ENCODE results near the gene USP24.

Gene USP24

GRCh38 chr1:55064071-55064581, 151.0 kb downstream of the USP24 start:
- no peak for DNase-seq

- no peak for DNase-seq
These were observed 151.6 kb downstream of the USP24 start for GRCh38 chr1:55063577-55063942.

- DNase-seq = no peak
These were observed 152.2 kb downstream of the USP24 start for GRCh38 chr1:55062801-55063576.

- DNase-seq = no peak
These were observed 153.3 kb downstream of the USP24 start for GRCh38 chr1:55061706-55062321.

GRCh38 chr1:55061000-55061705, 154.0 kb downstream of the USP24 start:
- DNase-seq = no peak

- no peak for DNase-seq
These were observed 154.8 kb downstream of the USP24 start for GRCh38 chr1:55060133-55060999.

- DNase-seq = no peak
These were observed 155.6 kb downstream of the USP24 start for GRCh38 chr1:55059302-55060132.

- no peak for DNase-seq
These were observed 157.2 kb downstream of the USP24 start for GRCh38 chr1:55057956-55058298.

GRCh38 chr1:55057270-55057955, 157.8 kb downstream of the USP24 start:
- no peak for DNase-seq

- no peak for DNase-seq
These were observed 158.6 kb downstream of the USP24 start for GRCh38 chr1:55056632-55056992.

- DNase-seq = no peak
These were observed 159.1 kb downstream of the USP24 start for GRCh38 chr1:55055951-55056631.

GRCh38 chr1:55055084-55055882, 159.9 kb downstream of the USP24 start:
- DNase-seq = no peak

GRCh38 chr1:55054396-55054795, 160.8 kb downstream of the USP24 start:
- no peak for DNase-seq

- no peak for DNase-seq
These were observed 161.8 kb downstream of the USP24 start for GRCh38 chr1:55053265-55053954.

GRCh38 chr1:55052221-55053142, 162.7 kb downstream of the USP24 start:
- no peak for DNase-seq

- no peak for DNase-seq
These were observed 163.5 kb downstream of the USP24 start for GRCh38 chr1:55051621-55052020.

GRCh38 chr1:55051169-55051568, 164.0 kb downstream of the USP24 start:
- no peak for DNase-seq

GRCh38 chr1:55050283-55050682, 164.9 kb downstream of the USP24 start:
- DNase-seq = no peak
